GM12878 (cell line): ENCODE results near the gene FAM162B.

Experiments
- ATF3 ChIP-seq: IDR thresholded peaks from 2 replicates; pipeline ENCODE4 v1.6.1; 2011; ENCODE audit warnings: low read depth, mild to moderate bottlenecking, low read length, moderate library complexity, borderline replicate concordance; ENCODE audit errors: extremely low read depth
- BRCA1 ChIP-seq: IDR thresholded peaks from 2 replicates; pipeline ENCODE4 v1.6.1; 2011; ENCODE audit warnings: low read depth, low read length, improper control_type of control experiment
- CHD1 ChIP-seq: IDR thresholded peaks from 2 replicates; pipeline ENCODE4 v1.6.1; 2012; ENCODE audit warnings: low read depth, low read length, improper control_type of control experiment
- CTCF ChIP-seq, 3 experiments: IDR thresholded peaks in 2 of 3; conservative IDR thresholded peaks in 1 of 3; 2 replicates each; pipeline ENCODE4 v1.5.1; 2011; ENCODE audit warnings: low read depth in 3 of 3, low read length in 3 of 3, mild to moderate bottlenecking in 3 of 3, control low read depth in 2 of 3, moderate library complexity in 2 of 3, inconsistent platforms in 1 of 3, mixed read lengths in 1 of 3; ENCODE audit not compliant: control insufficient read depth in 2 of 3, insufficient read depth in 1 of 3; ENCODE audit errors: extremely low read depth in 1 of 3
- DPF2 ChIP-seq: fragments of 450-650 bp; IDR thresholded peaks from 2 replicates; pipeline ENCODE4 v1.6.1; 2017; ENCODE audit warnings: mild to moderate bottlenecking
- ESRRA ChIP-seq: IDR thresholded peaks from 2 replicates; pipeline ENCODE4 v1.6.1; 2012; ENCODE audit warnings: mild to moderate bottlenecking, low read length, improper control_type of control experiment
- MTA3 ChIP-seq: IDR thresholded peaks from 2 replicates; pipeline ENCODE4 v1.6.1; 2012; ENCODE audit warnings: low read length, inconsistent platforms, borderline replicate concordance
- MYC ChIP-seq: IDR thresholded peaks from 2 replicates; pipeline ENCODE4 v1.6.1; 2011; ENCODE audit warnings: mild to moderate bottlenecking, low read length, moderate library complexity, inconsistent platforms; ENCODE audit not compliant: insufficient read depth, insufficient replicate concordance, insufficient read length, severe bottlenecking
- RAD51 ChIP-seq: fragments of 450-650 bp; IDR thresholded peaks from 2 replicates; pipeline ENCODE4 v1.6.1; 2016; ENCODE audit warnings: moderate library complexity, mild to moderate bottlenecking, inconsistent platforms
- RCOR1 ChIP-seq: conservative IDR thresholded peaks from 2 replicates; pipeline ENCODE4 v1.6.1; 2012; ENCODE audit warnings: low read depth, low read length, improper control_type of control experiment
- REST ChIP-seq: IDR thresholded peaks from 2 replicates; pipeline ENCODE4 v1.6.1; 2012; ENCODE audit warnings: mild to moderate bottlenecking, low read depth, low read length
- SMC3 ChIP-seq: IDR thresholded peaks from 2 replicates; pipeline ENCODE4 v1.6.1; 2011; ENCODE audit warnings: low read length, improper control_type of control experiment, borderline replicate concordance
- SPI1 ChIP-seq: IDR thresholded peaks from 2 replicates; pipeline ENCODE4 v1.6.1; 2011; ENCODE audit warnings: low read depth, mild to moderate bottlenecking, low read length, moderate library complexity, borderline replicate concordance; ENCODE audit not compliant: insufficient read depth
- TCF12 ChIP-seq: IDR thresholded peaks from 2 replicates; pipeline ENCODE4 v1.6.1; 2011; ENCODE audit warnings: low read depth, mild to moderate bottlenecking, low read length

- TF ChIP-seq ATF3 (no peak), MYC (no peak), TCF12 (no peak), SMC3 (no peak), CHD1 (no peak), REST (no peak), RAD51 (no peak), DPF2 (no peak), SPI1 (no peak), RCOR1 (no peak), ESRRA (no peak), BRCA1 (no peak), MTA3 (no peak), CTCF (IDR thresholded peaks at IDR 0.05 in 2 of 3, conservative IDR thresholded peaks at IDR 0.05 in 1 of 3; ENCODE audit: control insufficient read depth in 2 of 3, extremely low read depth in 1 of 3, insufficient read depth in 1 of 3, low read depth in 3 of 3, low read length in 3 of 3) (no peak)
These were observed 6.9 kb upstream of the FAM162B start for GRCh38 chr6:116772450-116772849.
